Gastrocnemius medialis (tissue), 4 donors: ENCODE measurements around the gene EGF.

ENCODE experiments used
- POLR2A ChIP-seq, 2 donors: fragments of 450-650 bp; IDR thresholded peaks; one replicate each; pipeline ENCODE4 v1.6.1; 2017; ENCODE audit warnings: antibody characterized with exemption in 2 of 2, mild to moderate bottlenecking in 2 of 2, moderate library complexity in 2 of 2
- TF ChIP-seq, protein P1 (sequence below), 5 experiments: fragments of 450-650 bp in 3 of 5; fragments of 200-600 bp in 2 of 5; sonication (generic) in 2 of 5; IDR thresholded peaks in 4 of 5; conservative IDR thresholded peaks in 1 of 5; 1 replicate in 4 of 5; 2 replicates in 1 of 5; pipeline ENCODE4 v1.5.1; 2016 to 2019; ENCODE audit warnings: antibody characterized with exemption in 5 of 5, mild to moderate bottlenecking in 3 of 5, moderate library complexity in 3 of 5

GRCh38 chr4:109925396-109925795 is 12.7 kb downstream of the EGF start:
- no peak for TF ChIP-seq POLR2A (IDR thresholded peaks at IDR 0.05)
- TF ChIP-seq, protein P1, sequence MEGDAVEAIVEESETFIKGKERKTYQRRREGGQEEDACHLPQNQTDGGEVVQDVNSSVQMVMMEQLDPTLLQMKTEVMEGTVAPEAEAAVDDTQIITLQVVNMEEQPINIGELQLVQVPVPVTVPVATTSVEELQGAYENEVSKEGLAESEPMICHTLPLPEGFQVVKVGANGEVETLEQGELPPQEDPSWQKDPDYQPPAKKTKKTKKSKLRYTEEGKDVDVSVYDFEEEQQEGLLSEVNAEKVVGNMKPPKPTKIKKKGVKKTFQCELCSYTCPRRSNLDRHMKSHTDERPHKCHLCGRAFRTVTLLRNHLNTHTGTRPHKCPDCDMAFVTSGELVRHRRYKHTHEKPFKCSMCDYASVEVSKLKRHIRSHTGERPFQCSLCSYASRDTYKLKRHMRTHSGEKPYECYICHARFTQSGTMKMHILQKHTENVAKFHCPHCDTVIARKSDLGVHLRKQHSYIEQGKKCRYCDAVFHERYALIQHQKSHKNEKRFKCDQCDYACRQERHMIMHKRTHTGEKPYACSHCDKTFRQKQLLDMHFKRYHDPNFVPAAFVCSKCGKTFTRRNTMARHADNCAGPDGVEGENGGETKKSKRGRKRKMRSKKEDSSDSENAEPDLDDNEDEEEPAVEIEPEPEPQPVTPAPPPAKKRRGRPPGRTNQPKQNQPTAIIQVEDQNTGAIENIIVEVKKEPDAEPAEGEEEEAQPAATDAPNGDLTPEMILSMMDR (IDR thresholded peaks at IDR 0.05 in 4 of 5, conservative IDR thresholded peaks at IDR 0.05 in 1 of 5): no peak
